AG04449 (cell line): ENCODE measurements around the gene CA4.

Experiments used
- CTCF ChIA-PET: fragments of 350-600 bp; formaldehyde crosslinking; extraction: SDS; loops from one replicate; lab custom pipeline; 2021; ENCODE audit warnings: antibody characterized with exemption; lab: Yijun Ruan, JAX
- POLR2A ChIA-PET: fragments of 400-600, 350-600 bp; formaldehyde crosslinking; extraction: SDS; loops from one replicate; lab custom pipeline; 2020; ENCODE audit warnings: antibody characterized with exemption, inconsistent platforms; lab: Yijun Ruan, JAX
- DNase-seq: peaks from one replicate; pipeline ENCODE4 v3.0.0-alpha.2; 2010; ENCODE audit warnings: low read depth, low spot score
- H3K4me3 ChIP-seq: 2 replicates; pipeline ENCODE4 v1.5.1; 2011; ENCODE audit warnings: low read depth, mild to moderate bottlenecking, control low read depth, low read length
- CTCF ChIP-seq: IDR thresholded peaks from one replicate; pipeline ENCODE4 v1.5.1; 2011; ENCODE audit warnings: mild to moderate bottlenecking, moderate library complexity, low read length, control low read depth, inconsistent platforms; ENCODE audit not compliant: insufficient read depth; ENCODE audit errors: missing control alignments

Gene CA4

GRCh38 chr17:60148373-60148772 lies 1.4 kb upstream of the CA4 start:
- H3K4me3 ChIP-seq = no peak overlapping the region
- POLR2A ChIA-PET = no interaction called here
- CTCF ChIA-PET = interaction anchor here (2.6 to 6.8 kb wide), 2 partner anchors 7 to 22 kb away, joined by 8 to 71 read pairs; no protein-coding TSS in a partner anchor
- TF ChIP-seq CTCF = no peak
- no peak for DNase-seq

- no peak for DNase-seq
- ChIA-PET POLR2A (no interaction called here), CTCF (interaction anchor here (6.8 kb wide), 1 partner anchor 10 kb away, joined by 71 read pairs; no protein-coding TSS in a partner anchor)
- no peak overlapping the region for H3K4me3 ChIP-seq
- TF ChIP-seq CTCF = no peak
These were observed 1.6 kb downstream of the CA4 start for GRCh38 chr17:60151355-60151754.

- POLR2A ChIA-PET = interaction anchor here (0.9 to 1.0 kb wide), 2 partner anchors 11 to 238 kb away, joined by 3 read pairs; partner anchors contain the start of gene USP32
- TF ChIP-seq CTCF = no peak
- H3K4me3 ChIP-seq = no peak overlapping the region
- no peak for DNase-seq
- CTCF ChIA-PET = interaction anchor here (6.8 kb wide), 1 partner anchor 12 kb away, joined by 71 read pairs; no protein-coding TSS in a partner anchor
These were observed 4.0 kb downstream of the CA4 start for GRCh38 chr17:60153606-60154390.

- ChIA-PET CTCF (interaction anchor here (6.8 kb wide), 1 partner anchor 13 kb away, joined by 71 read pairs; no protein-coding TSS in a partner anchor), POLR2A (interaction anchor here (1.0 kb wide), 1 partner anchor 237 kb away, joined by 3 read pairs; the partner anchor contains the start of gene USP32)
- DNase-seq = peak; percentile 31
- no peak overlapping the region for H3K4me3 ChIP-seq
- TF ChIP-seq CTCF = no peak
These were observed 5.0 kb downstream of the CA4 start for GRCh38 chr17:60154616-60155426.

- DNase-seq = no peak
- CTCF ChIA-PET = no interaction called here
- POLR2A ChIA-PET = no interaction called here
- no peak for TF ChIP-seq CTCF
- H3K4me3 ChIP-seq = no peak overlapping the region
These were observed 5.6 kb downstream of the CA4 start for GRCh38 chr17:60155427-60155814.

GRCh38 chr17:60155815-60156214 lies 6.0 kb downstream of the CA4 start:
- ChIA-PET POLR2A (no interaction called here), CTCF (no interaction called here)
- TF ChIP-seq CTCF = no peak
- no peak for DNase-seq
- no peak overlapping the region for H3K4me3 ChIP-seq
